GM12891 (cell line): Measurements from ENCODE around the gene SHFL.

Experiments used
- DNase-seq: peaks from one replicate; pipeline ENCODE4 v3.0.0; 2011; ENCODE audit warnings: low spot score; ENCODE audit not compliant: insufficient read length
- FAIRE-seq: peaks from 2 replicates; lab custom pipeline; 2011; peaks lifted over from hg19 to GRCh38; lab: Jason Lieb, UNC
- PAX5 ChIP-seq: IDR thresholded peaks from 2 replicates; pipeline ENCODE4 v1.6.1; 2011; ENCODE audit warnings: low read length, moderate library complexity, mild to moderate bottlenecking; ENCODE audit not compliant: insufficient read depth, severe bottlenecking
- POLR2A ChIP-seq: IDR thresholded peaks from 2 replicates; pipeline ENCODE4 v1.6.1; 2011; ENCODE audit warnings: low read depth, low read length, control low read depth
- POLR2AphosphoS5 ChIP-seq: IDR thresholded peaks from 2 replicates; pipeline ENCODE4 v1.6.1; 2011; ENCODE audit warnings: low read depth, low read length, control low read depth
- POU2F2 ChIP-seq: IDR thresholded peaks from 2 replicates; pipeline ENCODE4 v1.6.1; 2011; ENCODE audit warnings: low read depth, mild to moderate bottlenecking, control low read depth, low read length, moderate library complexity
- SPI1 ChIP-seq: IDR thresholded peaks from 2 replicates; pipeline ENCODE4 v1.6.1; 2011; ENCODE audit warnings: low read depth, low read length, control low read depth
- TAF1 ChIP-seq: IDR thresholded peaks from 2 replicates; pipeline ENCODE4 v1.6.1; 2011; ENCODE audit warnings: low read depth, low read length, control low read depth

SHFL gene

GRCh38 chr19:10112895-10113591, 26.9 kb downstream of the SHFL start:
- peak; percentile 79 for FAIRE-seq
- DNase-seq = peak; percentile 56
- TF ChIP-seq SPI1 (no peak), POU2F2 (0 out of 2 replicates have a peak, but pooled peaks have one; percentile 24)

DNA sequence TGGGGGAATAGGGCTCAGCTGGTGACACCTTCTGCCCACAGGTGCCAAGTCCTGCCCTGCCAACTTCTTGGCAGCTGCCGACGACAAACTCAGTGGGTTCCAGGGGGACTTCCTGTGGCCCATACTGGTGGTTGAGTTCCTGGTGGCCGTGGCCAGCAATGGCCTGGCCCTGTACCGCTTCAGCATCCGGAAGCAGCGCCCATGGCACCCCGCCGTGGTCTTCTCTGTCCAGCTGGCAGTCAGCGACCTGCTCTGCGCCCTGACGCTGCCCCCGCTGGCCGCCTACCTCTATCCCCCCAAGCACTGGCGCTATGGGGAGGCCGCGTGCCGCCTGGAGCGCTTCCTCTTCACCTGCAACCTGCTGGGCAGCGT, 27.5 kb downstream of the SHFL start:
- DNase-seq (no peak), FAIRE-seq (no peak)
- TF ChIP-seq POU2F2 (peak; percentile 33; the same call in 1 of the 2 replicates), POLR2AphosphoS5 (peak; percentile 93), POLR2A (peak; percentile 76), SPI1 (no peak), PAX5 (no peak), TAF1 (no peak)

GRCh38 chr19:10113964-10114650, 28.0 kb downstream of the SHFL start:
- TF ChIP-seq POLR2A (no peak), SPI1 (no peak), TAF1 (no peak), POLR2AphosphoS5 (no peak; the same call in 1 of the 2 replicates), PAX5 (no peak), POU2F2 (no peak; the same call in 1 of the 2 replicates)
- FAIRE-seq (peak; percentile 41), DNase-seq (no peak)

- TF ChIP-seq TAF1 (no peak), POLR2AphosphoS5 (peak; percentile 29), PAX5 (no peak), POLR2A (peak; percentile 31; the same call in 1 of the 2 replicates), SPI1 (no peak), POU2F2 (0 out of 2 replicates have a peak, but pooled peaks have one; percentile 13)
- no peak for DNase-seq
- no peak for FAIRE-seq
Observed at GRCh38 chr19:10114651-10115391, 28.7 kb downstream of the SHFL start.

GRCh38 chr19:10115392-10116084, 29.4 kb downstream of the SHFL start:
- DNase-seq = no peak
- no peak for FAIRE-seq
- TF ChIP-seq POLR2A (peak; percentile 97), POLR2AphosphoS5 (peak; percentile 96), TAF1 (peak; percentile 6; the same call in 1 of the 2 replicates), PAX5 (no peak), POU2F2 (peak; percentile 90), SPI1 (no peak)

GRCh38 chr19:10116085-10116865, 30.2 kb downstream of the SHFL start:
- DNase-seq (no peak), FAIRE-seq (peak; percentile 40)
- TF ChIP-seq TAF1 = no peak
- no peak for TF ChIP-seq SPI1
- peak; percentile 63; the same call in 1 of the 2 replicates for TF ChIP-seq POU2F2
- TF ChIP-seq PAX5 = no peak
- TF ChIP-seq POLR2A = peak; percentile 67; the same call in 1 of the 2 replicates
- TF ChIP-seq POLR2AphosphoS5 = peak; percentile 89

DNA sequence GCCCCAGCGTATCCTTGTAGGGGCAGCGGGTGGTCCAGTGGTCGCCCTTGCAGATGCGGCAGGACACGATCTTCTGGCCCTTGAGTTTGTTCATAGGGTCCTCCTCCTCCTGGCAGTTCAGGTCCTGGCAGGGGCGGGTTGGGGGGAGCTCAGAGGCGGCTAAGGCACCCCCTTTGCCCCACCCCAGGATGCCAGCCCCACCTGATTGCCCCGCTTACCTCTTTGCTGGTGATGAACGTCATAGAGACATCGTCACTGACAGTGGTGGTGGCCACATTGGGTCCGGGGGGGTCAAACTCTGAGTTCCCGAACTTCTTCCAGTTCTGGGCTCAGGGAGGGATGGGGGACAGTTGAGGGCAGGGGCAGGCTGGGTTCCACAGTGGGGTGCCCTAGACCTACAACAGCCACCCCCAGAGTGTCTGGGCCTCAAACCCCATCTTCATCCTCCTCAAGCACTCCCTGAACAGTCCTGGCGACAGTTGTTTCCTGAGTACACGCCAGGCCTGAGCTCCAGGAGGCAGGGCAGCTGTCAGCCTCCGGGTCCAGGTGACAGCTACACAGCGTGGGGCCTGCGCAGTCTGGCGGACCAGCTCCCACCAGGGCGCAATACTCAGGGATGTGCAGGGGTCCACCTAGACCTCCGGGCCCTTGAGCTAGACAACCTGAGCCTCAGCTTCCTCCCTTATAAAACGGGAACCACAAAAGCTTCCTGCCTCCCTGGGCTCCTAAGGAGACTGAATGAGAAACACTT, 30.9 kb downstream of the SHFL start:
- DNase-seq (no peak), FAIRE-seq (no peak)
- TF ChIP-seq SPI1 (no peak), POLR2A (no peak), POU2F2 (no peak), POLR2AphosphoS5 (no peak), PAX5 (no peak), TAF1 (no peak)

DNA sequence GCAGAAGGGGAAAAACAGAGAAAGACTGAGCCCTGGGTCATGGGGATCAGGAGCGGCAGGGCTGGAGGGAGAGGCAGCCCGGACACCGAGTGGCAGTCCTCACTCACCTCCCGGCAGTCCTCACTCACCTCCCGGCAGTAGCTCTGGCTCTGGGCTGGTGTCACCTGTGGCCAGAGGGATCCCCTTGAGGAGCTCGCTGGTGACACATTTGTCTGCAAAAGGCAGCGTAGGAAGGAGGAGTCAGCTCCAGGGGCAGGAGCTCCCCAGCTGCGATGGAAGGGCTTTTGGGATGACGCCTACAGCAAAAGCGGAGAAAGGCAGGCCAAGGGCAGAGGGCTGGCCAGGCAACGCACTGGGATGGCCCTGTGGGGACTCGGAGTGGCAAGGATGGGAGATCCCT, 32.8 kb downstream of the SHFL start:
- TF ChIP-seq POLR2AphosphoS5 = no peak
- TF ChIP-seq SPI1 = no peak
- no peak for TF ChIP-seq TAF1
- TF ChIP-seq POLR2A = no peak
- no peak for TF ChIP-seq POU2F2
- no peak for TF ChIP-seq PAX5
- no peak for DNase-seq
- no peak for FAIRE-seq
